Fibroblast of villous mesenchyme (primary cell): Measurements from ENCODE around the gene HGFAC. TPM values are rescaled to one million over a fixed set of nuclear protein-coding genes. Genes with fewer than 3 reads are reported as not detected.

ENCODE experiments used
- DNase-seq: peaks from one replicate; pipeline ENCODE4 v3.0.0-alpha.2; 2010; ENCODE audit warnings: low read depth
- H3K4me3 ChIP-seq: 2 replicates; pipeline ENCODE4 v1.5.1; 2011; ENCODE audit warnings: low read depth, mild to moderate bottlenecking, low read length
- total RNA-seq: library from RNA; depleted of rRNA; stranded (reverse); fragments of >200 nt; gene quantifications from 2 replicates; pipeline ENCODE4 v1.2.3, GENCODE V29; 2012
- TF ChIP-seq, protein P1 (sequence below): IDR thresholded peaks from 2 replicates; pipeline ENCODE4 v1.5.1; 2012; ENCODE audit warnings: low read depth, mild to moderate bottlenecking, low read length; ENCODE audit not compliant: insufficient read depth

Gene HGFAC
- total RNA-seq, 1 donor = not detected

DNA sequence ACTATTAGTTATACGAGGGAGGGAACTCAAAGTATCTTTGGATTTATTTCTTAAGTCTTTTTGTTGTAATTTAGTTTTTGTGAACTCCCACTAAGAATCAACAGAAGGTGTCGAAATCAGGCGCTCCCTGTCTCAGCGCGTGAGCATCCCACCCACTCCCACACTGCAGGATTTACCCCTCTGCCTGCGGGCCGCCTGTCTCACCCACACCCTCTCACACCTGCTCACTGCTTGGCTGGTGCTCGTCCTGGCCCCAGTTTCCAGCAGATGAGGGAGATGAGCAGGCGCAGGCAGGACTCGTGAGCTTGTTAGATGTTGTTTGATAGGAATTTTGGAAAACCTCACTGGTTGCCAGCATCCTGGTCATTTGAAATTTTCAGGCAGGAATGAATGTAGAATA lies 20.8 kb upstream of the HGFAC start:
- H3K4me3 ChIP-seq = no peak overlapping the region
- TF ChIP-seq, protein P1, sequence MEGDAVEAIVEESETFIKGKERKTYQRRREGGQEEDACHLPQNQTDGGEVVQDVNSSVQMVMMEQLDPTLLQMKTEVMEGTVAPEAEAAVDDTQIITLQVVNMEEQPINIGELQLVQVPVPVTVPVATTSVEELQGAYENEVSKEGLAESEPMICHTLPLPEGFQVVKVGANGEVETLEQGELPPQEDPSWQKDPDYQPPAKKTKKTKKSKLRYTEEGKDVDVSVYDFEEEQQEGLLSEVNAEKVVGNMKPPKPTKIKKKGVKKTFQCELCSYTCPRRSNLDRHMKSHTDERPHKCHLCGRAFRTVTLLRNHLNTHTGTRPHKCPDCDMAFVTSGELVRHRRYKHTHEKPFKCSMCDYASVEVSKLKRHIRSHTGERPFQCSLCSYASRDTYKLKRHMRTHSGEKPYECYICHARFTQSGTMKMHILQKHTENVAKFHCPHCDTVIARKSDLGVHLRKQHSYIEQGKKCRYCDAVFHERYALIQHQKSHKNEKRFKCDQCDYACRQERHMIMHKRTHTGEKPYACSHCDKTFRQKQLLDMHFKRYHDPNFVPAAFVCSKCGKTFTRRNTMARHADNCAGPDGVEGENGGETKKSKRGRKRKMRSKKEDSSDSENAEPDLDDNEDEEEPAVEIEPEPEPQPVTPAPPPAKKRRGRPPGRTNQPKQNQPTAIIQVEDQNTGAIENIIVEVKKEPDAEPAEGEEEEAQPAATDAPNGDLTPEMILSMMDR = no peak
- DNase-seq = no peak

DNA sequence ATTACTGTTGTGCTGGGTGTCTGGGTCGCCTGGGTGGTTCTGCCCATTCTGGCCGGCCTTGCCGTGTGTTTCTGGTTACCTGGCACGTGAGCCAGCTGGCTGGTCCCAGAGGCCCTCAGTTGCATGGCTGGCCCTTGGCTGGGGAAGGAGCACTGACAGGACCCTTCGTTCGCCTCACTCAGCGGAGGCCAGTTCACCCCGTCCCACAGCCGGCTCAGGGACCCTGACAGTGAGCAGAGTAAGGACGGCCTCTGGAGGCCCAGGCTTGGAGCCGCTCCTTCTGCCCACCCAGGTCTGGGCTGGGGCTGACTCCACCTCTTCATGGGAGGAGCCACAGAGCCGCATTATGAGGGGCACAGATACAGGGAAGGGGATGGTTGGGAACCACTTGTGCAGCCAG lies 20.3 kb upstream of the HGFAC start:
- no peak overlapping the region for H3K4me3 ChIP-seq
- no peak for DNase-seq
- TF ChIP-seq, protein P1 = no peak

DNA sequence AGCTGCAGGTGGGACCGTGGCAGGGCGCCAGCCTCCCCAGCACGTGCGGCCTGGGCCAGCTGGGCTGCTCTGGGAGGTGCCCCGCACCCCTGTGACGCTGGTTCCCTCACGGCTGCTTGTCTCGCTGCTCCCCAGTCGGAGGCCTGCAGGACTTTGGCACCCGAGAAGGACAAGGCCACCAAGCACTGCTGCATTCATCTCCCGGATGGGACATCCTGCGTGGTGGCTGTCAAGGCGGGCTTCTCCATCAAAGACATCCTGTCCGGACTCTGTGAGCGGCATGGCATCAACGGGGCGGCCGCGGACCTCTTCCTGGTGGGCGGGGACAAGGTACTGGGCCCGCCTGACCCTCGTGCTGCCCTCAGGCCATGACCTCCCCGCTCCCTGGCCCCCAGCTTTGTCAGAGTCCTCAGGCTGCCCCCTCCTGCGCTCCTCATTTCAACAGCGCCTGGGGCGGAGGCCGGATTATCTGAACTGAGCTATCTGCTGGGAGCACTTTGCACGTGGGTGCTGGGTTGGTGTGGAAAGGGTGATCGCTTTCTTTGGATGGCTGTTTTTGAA lies 19.4 kb upstream of the HGFAC start:
- H3K4me3 ChIP-seq = no peak overlapping the region
- DNase-seq = no peak
- TF ChIP-seq, protein P1 = no peak

DNA sequence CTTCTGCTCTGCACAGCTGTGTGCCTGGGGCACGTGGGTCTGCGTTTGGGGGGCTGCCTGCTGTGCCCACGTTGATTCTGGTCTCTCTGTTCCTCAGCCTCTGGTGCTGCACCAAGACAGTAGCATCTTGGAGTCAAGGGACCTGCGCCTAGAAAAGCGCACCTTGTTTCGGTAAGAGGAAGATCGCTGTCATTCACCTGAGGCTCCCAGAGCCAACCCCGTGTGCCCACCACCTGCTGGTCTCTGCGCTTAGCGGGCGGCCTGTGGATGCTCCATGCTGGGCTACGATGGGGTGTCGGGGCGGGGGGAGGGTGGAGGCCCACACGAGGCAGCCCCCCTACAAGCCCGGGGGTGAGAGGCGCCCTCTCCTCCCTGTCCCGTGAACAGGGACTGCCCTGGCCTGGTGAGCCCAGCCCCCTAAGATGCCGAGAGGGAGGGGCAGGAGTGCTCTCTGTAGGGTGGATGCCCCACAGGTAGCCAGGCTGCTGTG lies 18.9 kb upstream of the HGFAC start:
- DNase-seq = no peak
- no peak overlapping the region for H3K4me3 ChIP-seq
- TF ChIP-seq, protein P1 = no peak

DNA sequence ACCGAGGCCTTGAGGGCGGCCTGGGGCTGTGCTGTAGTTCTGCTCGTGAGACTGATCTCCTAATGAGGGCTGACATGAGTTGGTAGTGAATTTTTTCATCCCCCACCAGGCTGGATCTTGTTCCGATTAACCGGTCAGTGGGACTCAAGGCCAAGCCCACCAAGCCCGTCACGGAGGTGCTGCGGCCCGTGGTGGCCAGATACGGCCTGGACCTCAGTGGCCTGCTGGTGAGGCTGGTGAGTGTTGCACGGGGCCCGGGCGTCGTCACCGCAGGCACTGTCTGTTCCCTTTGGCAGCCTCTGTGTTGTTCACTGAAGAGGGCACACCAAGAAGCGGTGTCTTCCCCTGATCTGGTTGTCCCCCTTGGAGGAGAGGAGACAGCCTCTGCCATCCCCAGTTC lies 18.4 kb upstream of the HGFAC start:
- TF ChIP-seq, protein P1 = no peak
- H3K4me3 ChIP-seq = no peak overlapping the region
- no peak for DNase-seq

DNA sequence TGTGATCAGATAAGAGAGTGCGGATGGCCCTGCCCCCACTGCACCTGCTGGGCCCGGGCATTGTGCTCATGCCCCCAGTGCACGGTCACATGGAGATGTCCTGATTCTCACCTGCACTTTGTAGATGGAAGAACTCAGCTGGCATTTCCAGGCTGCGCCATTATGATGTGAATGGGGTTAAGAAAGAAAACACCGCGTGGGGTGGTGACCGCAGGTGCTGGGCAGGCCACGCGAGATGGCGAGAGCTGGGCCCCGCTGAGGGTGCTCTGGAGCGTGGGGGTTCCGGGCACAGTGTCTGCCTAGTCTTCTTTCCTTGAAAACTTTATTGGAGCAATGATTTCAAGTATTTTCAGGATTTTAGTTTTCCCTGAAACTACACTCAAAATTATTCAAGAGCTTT lies 17.8 kb upstream of the HGFAC start:
- TF ChIP-seq, protein P1 = no peak
- no peak overlapping the region for H3K4me3 ChIP-seq
- DNase-seq = no peak

DNA sequence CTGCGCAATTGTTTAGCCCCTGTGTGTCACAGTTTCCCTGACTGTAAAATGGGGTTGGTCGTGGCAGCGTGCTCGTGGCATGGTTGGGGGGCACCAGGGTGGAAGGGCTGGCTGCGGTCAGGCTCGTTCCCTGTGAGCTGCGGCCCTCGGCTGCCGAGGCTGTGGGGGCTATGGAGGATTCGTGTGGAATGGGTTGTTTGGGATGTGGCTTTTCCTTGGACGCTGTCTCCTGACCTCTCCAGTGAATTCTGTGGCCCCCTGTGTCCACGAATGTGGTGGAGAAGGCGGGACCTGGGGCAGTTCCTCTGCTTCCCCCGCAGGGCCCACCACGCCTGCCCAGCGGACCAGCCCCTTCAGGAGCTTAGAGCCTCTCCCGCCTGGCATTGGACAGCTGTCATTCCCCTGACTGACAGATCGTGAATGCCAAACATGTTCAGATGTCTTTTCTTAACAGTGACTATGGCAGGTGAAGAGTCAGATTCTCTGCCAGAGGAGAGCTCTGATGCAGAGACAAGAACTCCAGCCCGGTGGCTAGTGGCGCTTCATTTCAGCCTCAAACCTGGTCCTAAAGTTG lies 17.2 kb upstream of the HGFAC start:
- no peak overlapping the region for H3K4me3 ChIP-seq
- DNase-seq = no peak
- TF ChIP-seq, protein P1 = no peak
